Mesendoderm (in vitro differentiated cells): ENCODE measurements around the gene SLC6A7.

Experiments used
- DNase-seq: peaks from one replicate; pipeline ENCODE4 v3.0.0; 2013
- H2AK5ac ChIP-seq: 2 replicates; pipeline ENCODE4 v1.6.1; 2013; ENCODE audit warnings: low read length, inconsistent platforms
- H2BK120ac ChIP-seq: 2 replicates; pipeline ENCODE4 v1.6.1; 2013; ENCODE audit warnings: low read depth, mild to moderate bottlenecking, low read length, moderate library complexity, mixed read lengths
- H2BK15ac ChIP-seq: replicated peaks from 2 replicates; pipeline ENCODE4 v1.6.1; 2013; ENCODE audit warnings: low read depth, mild to moderate bottlenecking, moderate library complexity
- H2BK5ac ChIP-seq: 2 replicates; pipeline ENCODE4 v1.6.1; 2013; ENCODE audit warnings: low read length, inconsistent platforms
- H3K18ac ChIP-seq: 2 replicates; pipeline ENCODE4 v1.6.1; 2013; ENCODE audit warnings: mild to moderate bottlenecking, low read length, mixed read lengths
- H3K23ac ChIP-seq: one replicate; pipeline ENCODE4 v1.6.1; 2013; ENCODE audit warnings: low read length
- H3K27ac ChIP-seq: 2 replicates; pipeline ENCODE4 v1.5.1; 2013; ENCODE audit warnings: low read depth, mild to moderate bottlenecking, inconsistent platforms, low read length, moderate library complexity
- H3K27me3 ChIP-seq: 2 replicates; pipeline ENCODE4 v1.6.1; 2013; ENCODE audit warnings: low read length, control low read depth, mild to moderate bottlenecking, inconsistent platforms; ENCODE audit not compliant: insufficient read depth, poor library complexity
- H3K36me3 ChIP-seq: 2 replicates; pipeline ENCODE4 v1.6.1; 2013; ENCODE audit warnings: low read length, inconsistent platforms; ENCODE audit not compliant: control insufficient read depth, insufficient read depth
- H3K4ac ChIP-seq: one replicate; pipeline ENCODE4 v1.6.1; 2013; ENCODE audit warnings: low read depth, mild to moderate bottlenecking, low read length, moderate library complexity
- H3K4me1 ChIP-seq: 2 replicates; pipeline ENCODE4 v1.6.1; 2013; ENCODE audit warnings: low read depth, low read length, inconsistent platforms; ENCODE audit not compliant: control insufficient read depth
- H3K4me2 ChIP-seq: 2 replicates; pipeline ENCODE4 v1.6.1; 2013; ENCODE audit warnings: low read length
- H3K4me3 ChIP-seq: 2 replicates; pipeline ENCODE4 v1.5.1; 2013; ENCODE audit warnings: mild to moderate bottlenecking, low read length
- H3K56ac ChIP-seq: one replicate; pipeline ENCODE4 v1.6.1; 2013; ENCODE audit warnings: low read length
- H3K79me1 ChIP-seq: 2 replicates; pipeline ENCODE4 v1.6.1; 2013; ENCODE audit warnings: low read length, inconsistent platforms
- H3K79me2 ChIP-seq: 2 replicates; pipeline ENCODE4 v1.6.1; 2013; ENCODE audit warnings: mild to moderate bottlenecking, low read length; ENCODE audit not compliant: control insufficient read depth, insufficient read depth
- H3K9ac ChIP-seq: 2 replicates; pipeline ENCODE4 v1.6.1; 2013; ENCODE audit warnings: low read length, inconsistent platforms
- H4K5ac ChIP-seq: one replicate; pipeline ENCODE4 v1.6.1; 2013; ENCODE audit warnings: low read length
- H4K8ac ChIP-seq: one replicate; pipeline ENCODE4 v1.6.1; 2013; ENCODE audit warnings: low read depth, mild to moderate bottlenecking, control low read depth, low read length, moderate library complexity
- WGBS: extraction: QIAGEN DNeasy Blood & Tissue Kit; methylation state at CpG from one replicate; pipeline ENCODE4 v1.1.7; 2013; ENCODE audit warnings: low lambda C conversion rate, missing lambda C conversion rate; ENCODE audit not compliant: insufficient coverage; ENCODE audit errors: extremely low coverage; 5-methylcytosine and 5-hydroxymethylcytosine counted together

The SLC6A7 gene

DNA sequence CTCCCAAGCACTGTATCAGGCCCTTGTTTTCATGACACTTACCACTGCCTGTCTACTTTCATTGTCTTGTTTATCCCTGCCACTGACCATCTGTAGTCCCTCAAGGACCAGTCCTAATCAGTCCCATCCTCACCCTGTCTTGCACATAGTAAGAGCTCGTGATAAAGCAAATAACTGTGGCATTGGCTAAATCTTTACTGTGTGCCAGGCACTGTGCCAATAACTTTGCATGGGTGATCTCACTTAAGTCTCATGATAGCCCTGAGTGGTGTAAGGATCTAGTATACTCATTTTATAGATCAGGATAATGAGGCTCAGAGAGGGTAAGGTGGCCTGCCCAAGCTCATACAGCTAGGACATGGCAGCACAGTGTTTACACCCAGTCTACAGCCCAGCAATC is 17.7 kb upstream of the SLC6A7 start:
- Histone ChIP-seq H2AK5ac (no peak overlapping the region), H3K27me3 (no peaks in the 10 kb centered on the region), H3K4me1 (no peaks in the 10 kb centered on the region), H3K56ac (no peak overlapping the region), H2BK5ac (no peak overlapping the region), H4K5ac (no peak overlapping the region), H3K4ac (no peak overlapping the region), H3K79me2 (no peaks in the 10 kb centered on the region), H2BK15ac (no peak overlapping the region), H3K4me2 (no peak overlapping the region), H3K18ac (no peak overlapping the region), H3K9ac (no peak overlapping the region), H3K23ac (no peak overlapping the region), H3K36me3 (no peaks in the 10 kb centered on the region), H4K8ac (no peak overlapping the region), H3K4me3 (no peak overlapping the region), H3K27ac (no peak overlapping the region), H3K79me1 (no peaks in the 10 kb centered on the region), H2BK120ac (no peak overlapping the region)
- WGBS: no CpG with 5 or more reads among the region's 1 CpG
- DNase-seq: no peak

DNA sequence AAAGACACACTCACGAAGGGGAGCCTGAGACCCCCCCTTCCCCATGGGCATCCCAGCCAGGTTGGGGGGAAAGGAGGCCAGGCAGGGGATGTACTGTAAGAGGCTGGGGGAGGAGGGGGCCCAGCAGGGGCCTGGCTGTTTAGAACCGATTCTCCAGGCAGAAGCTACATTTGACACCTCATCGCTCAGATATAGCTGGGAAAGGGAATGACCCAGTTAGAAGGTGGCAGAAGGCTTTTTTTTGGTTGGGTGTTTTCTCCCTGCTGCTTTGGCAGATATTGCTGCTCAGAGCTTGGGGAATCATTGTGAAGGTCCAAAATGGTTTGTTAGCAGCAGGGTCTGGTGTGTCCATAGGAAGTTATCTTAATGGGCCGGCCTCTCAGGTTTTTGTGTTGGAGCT is 17.3 kb upstream of the SLC6A7 start:
- no CpG with 5 or more reads among the region's 4 CpGs for WGBS

GRCh38 chr5:150173161-150173560 is 16.7 kb upstream of the SLC6A7 start:
- Histone ChIP-seq H3K18ac (no peak overlapping the region), H3K27me3 (no peaks in the 10 kb centered on the region), H2AK5ac (no peak overlapping the region), H3K23ac (no peak overlapping the region), H3K9ac (no peak overlapping the region), H3K27ac (no peak overlapping the region), H2BK15ac (no peak overlapping the region), H3K79me2 (no peaks in the 10 kb centered on the region), H2BK5ac (no peak overlapping the region), H3K79me1 (no peaks in the 10 kb centered on the region), H3K4me3 (no peak overlapping the region), H4K5ac (no peak overlapping the region), H4K8ac (no peak overlapping the region), H2BK120ac (no peak overlapping the region), H3K4ac (no peak overlapping the region), H3K56ac (no peak overlapping the region), H3K36me3 (no peaks in the 10 kb centered on the region), H3K4me2 (no peak overlapping the region), H3K4me1 (no peaks in the 10 kb centered on the region)
- WGBS: no CpG with 5 or more reads among the region's 3 CpGs
- no peak for DNase-seq

More for the DNA sequence above, 17.3 kb upstream of the SLC6A7 start:
- Histone ChIP-seq H2BK5ac (no peak overlapping the region), H3K27ac (no peak overlapping the region), H3K4me1 (no peaks in the 10 kb centered on the region), H3K9ac (no peak overlapping the region), H3K23ac (no peak overlapping the region), H2AK5ac (no peak overlapping the region), H3K27me3 (no peaks in the 10 kb centered on the region), H2BK120ac (no peak overlapping the region), H3K4me2 (no peak overlapping the region), H3K79me1 (no peaks in the 10 kb centered on the region), H3K18ac (no peak overlapping the region), H4K8ac (no peak overlapping the region), H4K5ac (no peak overlapping the region), H3K56ac (no peak overlapping the region), H3K36me3 (no peaks in the 10 kb centered on the region), H2BK15ac (no peak overlapping the region), H3K4me3 (no peak overlapping the region), H3K79me2 (no peaks in the 10 kb centered on the region), H3K4ac (no peak overlapping the region)
- no peak for DNase-seq

DNA sequence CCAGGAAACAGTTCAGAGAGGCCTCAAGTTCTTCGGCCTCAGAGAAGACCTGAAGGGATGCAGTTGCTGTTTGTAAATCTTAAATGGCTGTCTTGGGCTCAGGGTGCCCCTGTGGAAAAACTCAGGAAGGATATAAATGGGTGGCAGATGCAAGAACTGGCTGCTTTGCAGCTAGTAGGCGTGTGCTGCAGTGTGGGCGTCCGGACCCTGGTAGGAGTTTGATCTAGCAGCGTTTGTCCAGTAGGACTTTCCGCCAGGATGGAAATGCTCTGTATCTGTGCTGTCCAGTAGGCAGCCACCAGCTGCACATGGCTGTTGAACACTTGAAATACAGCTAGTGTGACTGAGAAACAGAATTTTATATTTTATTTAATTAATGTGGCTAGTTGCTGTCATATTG is 15.6 kb upstream of the SLC6A7 start:
- no peak overlapping the region for H2BK15ac ChIP-seq
- no peak for DNase-seq
- H3K4ac ChIP-seq: no peak overlapping the region
- H2BK120ac ChIP-seq: no peak overlapping the region
- no peaks in the 10 kb centered on the region for H3K27me3 ChIP-seq
- H3K79me2 ChIP-seq: no peaks in the 10 kb centered on the region
- H3K18ac ChIP-seq: no peak overlapping the region
- H3K4me2 ChIP-seq: no peak overlapping the region
- no peaks in the 10 kb centered on the region for H3K4me1 ChIP-seq
- no CpG with 5 or more reads among the region's 6 CpGs for WGBS
- no peak overlapping the region for H2BK5ac ChIP-seq
- H3K56ac ChIP-seq: no peak overlapping the region
- H3K79me1 ChIP-seq: no peaks in the 10 kb centered on the region
- H3K36me3 ChIP-seq: no peaks in the 10 kb centered on the region
- H3K23ac ChIP-seq: no peak overlapping the region
- no peak overlapping the region for H2AK5ac ChIP-seq
- H3K9ac ChIP-seq: no peak overlapping the region
- no peak overlapping the region for H3K27ac ChIP-seq
- no peak overlapping the region for H4K8ac ChIP-seq
- no peak overlapping the region for H3K4me3 ChIP-seq
- no peak overlapping the region for H4K5ac ChIP-seq

- no peaks in the 10 kb centered on the region for H3K79me1 ChIP-seq
Measured at GRCh38 chr5:150175076-150175475, 14.8 kb upstream of the SLC6A7 start.

DNA sequence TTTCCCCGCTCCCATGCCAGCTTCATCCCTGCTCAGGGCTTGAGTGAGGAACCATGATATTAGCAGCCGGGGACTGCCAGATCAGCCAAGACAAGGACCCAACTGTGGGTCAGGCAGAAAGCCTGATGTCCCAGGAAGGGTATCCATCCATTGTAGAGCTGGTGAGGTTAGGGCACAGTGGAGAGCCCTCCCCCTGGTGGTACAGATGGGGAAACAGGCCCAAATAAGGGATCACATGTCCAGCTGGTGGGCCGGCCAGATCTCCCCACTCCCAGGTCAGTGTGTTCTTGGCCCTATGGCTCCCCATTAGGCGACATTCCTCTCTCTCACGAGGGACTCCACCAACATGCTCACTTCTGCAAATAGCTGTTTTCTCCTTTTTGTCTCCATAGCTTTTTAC is 14.3 kb upstream of the SLC6A7 start:
- peak; percentile 82 for DNase-seq

More at GRCh38 chr5:150175076-150175475, 14.8 kb upstream of the SLC6A7 start:
- DNase-seq: no peak
- no peaks in the 10 kb centered on the region for H3K36me3 ChIP-seq
- H2BK5ac ChIP-seq: no peak overlapping the region
- H3K27ac ChIP-seq: no peak overlapping the region
- H2BK120ac ChIP-seq: no peak overlapping the region
- no peak overlapping the region for H3K4me3 ChIP-seq
- no peak overlapping the region for H2AK5ac ChIP-seq
- H4K5ac ChIP-seq: no peak overlapping the region
- H3K18ac ChIP-seq: no peak overlapping the region
- WGBS: no CpG with 5 or more reads among the region's 1 CpG
- no peak overlapping the region for H4K8ac ChIP-seq
- no peak overlapping the region for H3K4me2 ChIP-seq
- H3K56ac ChIP-seq: no peak overlapping the region
- H3K27me3 ChIP-seq: no peaks in the 10 kb centered on the region
- H3K79me2 ChIP-seq: no peaks in the 10 kb centered on the region
- H3K4me1 ChIP-seq: no peaks in the 10 kb centered on the region
- H3K23ac ChIP-seq: no peak overlapping the region
- H3K4ac ChIP-seq: no peak overlapping the region
- H3K9ac ChIP-seq: no peak overlapping the region
- no peak overlapping the region for H2BK15ac ChIP-seq

More for the DNA sequence above, 14.3 kb upstream of the SLC6A7 start:
- Histone ChIP-seq H2BK15ac (no peak overlapping the region), H3K4me1 (no peaks in the 10 kb centered on the region), H3K27ac (no peak overlapping the region), H3K9ac (no peak overlapping the region), H2AK5ac (no peak overlapping the region), H3K79me1 (no peaks in the 10 kb centered on the region), H3K56ac (no peak overlapping the region), H3K18ac (no peak overlapping the region), H3K79me2 (no peaks in the 10 kb centered on the region), H3K4ac (no peak overlapping the region), H2BK5ac (no peak overlapping the region), H3K23ac (no peak overlapping the region), H3K36me3 (no peaks in the 10 kb centered on the region), H3K4me2 (no peak overlapping the region), H4K8ac (no peak overlapping the region), H2BK120ac (no peak overlapping the region), H3K27me3 (no peaks in the 10 kb centered on the region), H3K4me3 (no peak overlapping the region), H4K5ac (no peak overlapping the region)
- no CpG with 5 or more reads among the region's 5 CpGs for WGBS
